ENCODE data around the gene OR5K4. TPM values are rescaled to one million over a fixed set of nuclear protein-coding genes. Genes with fewer than 3 reads are reported as not detected.
"Not testable (repeated sequence)": the region's sequence is repeated elsewhere in the genome, so short reads cannot be mapped to it uniquely, and the experiment has no call there.

OR5K4 gene
- polyA plus RNA-seq, 1 of the 3 experiments (the other 2 are of a cell fraction) = not detected

GRCh38 chr3:98395101-98395500 is 41.4 kb downstream of the OR5K4 start:
- Histone ChIP-seq H3K4me3 (ENCODE audit: low read depth in 2 of 2, low read length in 1 of 2) (no peak overlapping the region), H2AFZ (ENCODE audit: low read depth) (no peak overlapping the region), H3K9ac (no peak overlapping the region), H3K9me2 (no peaks in the 10 kb centered on the region), H4K20me1 (ENCODE audit: insufficient read depth) (no peaks in the 10 kb centered on the region), H3F3A (replicated peaks; ENCODE audit: insufficient read depth) (no peaks in the 10 kb centered on the region), H3K79me2 (ENCODE audit: insufficient read depth) (no peaks in the 10 kb centered on the region), H3K27ac (ENCODE audit: low read depth in 2 of 2, low read length in 1 of 2) (no peak overlapping the region), H3K9me3 (no peaks in the 10 kb centered on the region), H3K27me3 (ENCODE audit: insufficient read depth) (no peaks in the 10 kb centered on the region), H3K4me1 (ENCODE audit: control insufficient read depth in 1 of 2, insufficient read depth in 2 of 2, low read depth in 1 of 2, low read length in 1 of 2) (no peaks in the 10 kb centered on the region), H3K4me2 (no peak overlapping the region), H3K36me3 (replicated peaks in 1 of 2; ENCODE audit: control insufficient read depth in 1 of 2, insufficient read depth in 2 of 2, low read length in 1 of 2) (no peaks in the 10 kb centered on the region)
- DNase-seq = no peak
- no peak for TF ChIP-seq FOSL2 (IDR thresholded peaks at IDR 0.05; ENCODE audit: borderline replicate concordance, low read depth)
- no peak for TF ChIP-seq USF1 (IDR thresholded peaks at IDR 0.05; ENCODE audit: borderline replicate concordance, low read depth)
- TF ChIP-seq JUND (IDR thresholded peaks at IDR 0.05) = no peak
- no peak for TF ChIP-seq TCF12 (IDR thresholded peaks at IDR 0.05)
- no peak for TF ChIP-seq SMC3 (IDR thresholded peaks at IDR 0.05; ENCODE audit: low read depth, low read length)
- TF ChIP-seq GATA2 (CRISPR knock-in tag; IDR thresholded peaks at IDR 0.05) = no peak
- no peak for TF ChIP-seq YY1 (IDR thresholded peaks at IDR 0.05; ENCODE audit: low read depth)
- TF ChIP-seq FOXM1 (IDR thresholded peaks at IDR 0.05; ENCODE audit: low read depth) = no peak
- TF ChIP-seq FOXJ3 (CRISPR knock-in tag; IDR thresholded peaks at IDR 0.05) = no peak
- TF ChIP-seq EZH2phosphoT487 (IDR thresholded peaks at IDR 0.05; ENCODE audit: borderline replicate concordance, low read depth) = no peak
- TF ChIP-seq MAX (IDR thresholded peaks at IDR 0.05; ENCODE audit: low read depth) = no peak
- no peak for TF ChIP-seq MXI1 (IDR thresholded peaks at IDR 0.05; ENCODE audit: low read depth, low read length)
- TF ChIP-seq NRF1 (IDR thresholded peaks at IDR 0.05; ENCODE audit: low read depth, low read length) = no peak
- no peak for TF ChIP-seq ZBTB33 (IDR thresholded peaks at IDR 0.05; ENCODE audit: borderline replicate concordance, low read depth)
- TF ChIP-seq CHD2 (IDR thresholded peaks at IDR 0.05; ENCODE audit: low read length, partially characterized antibody) = no peak
- TF ChIP-seq RCOR1 (IDR thresholded peaks at IDR 0.05; ENCODE audit: low read length) = no peak
- TF ChIP-seq RFX5 (IDR thresholded peaks at IDR 0.05; ENCODE audit: low read length) = no peak
- TF ChIP-seq NFIC (IDR thresholded peaks at IDR 0.05; ENCODE audit: borderline replicate concordance) = no peak
- ChIA-PET POLR2A (no interaction called here), CTCF (no interaction called here)

GRCh38 chr3:98396482-98396881 is 42.8 kb downstream of the OR5K4 start:
- WGBS (ENCODE audit: low lambda C conversion rate) = 3% methylated on average over 4 of the region's 4 CpGs
- H3K27me3 ChIP-seq (ENCODE audit: insufficient read depth); H3F3A ChIP-seq (replicated peaks; ENCODE audit: insufficient read depth); CTCF ChIA-PET; POLR2A ChIA-PET; H4K20me1 ChIP-seq (ENCODE audit: insufficient read depth); H3K9ac ChIP-seq; H3K4me2 ChIP-seq; H3K9me3 ChIP-seq; H3K4me1 ChIP-seq (ENCODE audit: control insufficient read depth in 1 of 2, insufficient read depth in 2 of 2, low read depth in 1 of 2, low read length in 1 of 2); H3K4me3 ChIP-seq (ENCODE audit: low read depth in 2 of 2, low read length in 1 of 2); H3K36me3 ChIP-seq (replicated peaks in 1 of 2; ENCODE audit: control insufficient read depth in 1 of 2, insufficient read depth in 2 of 2, low read length in 1 of 2); DNase-seq; H3K9me2 ChIP-seq; H3K79me2 ChIP-seq (ENCODE audit: insufficient read depth); H3K27ac ChIP-seq (ENCODE audit: low read depth in 2 of 2, low read length in 1 of 2); H2AFZ ChIP-seq (ENCODE audit: low read depth): not testable (repeated sequence)

Measured in SK-N-SH (cell line).